Measurements from ENCODE around the gene HACD4.
"Not testable (repeated sequence)": the region's sequence is repeated elsewhere in the genome, so short reads cannot be mapped to it uniquely, and the experiment has no call there.

HACD4 gene

DNA sequence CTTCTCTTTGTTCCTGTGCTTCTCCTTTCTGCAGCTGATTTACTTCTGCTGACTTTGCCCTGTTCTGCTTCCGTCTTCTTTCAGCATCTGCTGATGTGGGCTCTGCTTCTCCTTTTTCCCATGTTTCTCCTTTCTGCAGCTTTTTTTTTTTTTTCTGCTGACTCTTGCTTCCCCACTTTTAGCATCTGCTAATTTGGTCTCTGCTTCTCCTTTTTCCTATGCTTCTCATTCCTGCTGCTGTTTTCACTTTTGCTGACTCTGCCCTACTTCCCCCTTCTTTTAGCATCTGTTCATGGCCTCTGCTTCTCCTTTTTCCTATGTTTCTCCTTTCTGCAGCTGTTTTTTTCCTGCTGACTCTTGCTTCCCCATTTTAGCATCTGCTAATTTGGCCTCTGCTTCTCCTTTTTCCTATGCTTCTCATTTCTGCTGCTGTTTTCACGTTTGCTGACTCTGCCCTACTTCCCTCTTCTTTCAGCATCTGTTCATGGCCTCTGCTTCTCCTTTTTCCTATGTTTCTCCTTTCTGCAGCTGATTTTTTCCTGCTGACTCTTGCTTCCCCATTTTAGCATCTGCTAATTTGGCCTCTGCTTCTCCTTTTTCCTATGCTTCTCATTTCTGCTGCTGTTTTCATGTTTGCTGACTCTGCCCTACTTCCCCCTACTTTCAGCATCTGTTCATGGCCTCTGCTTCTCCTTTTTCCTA lies 58.0 kb downstream of the HACD4 start:
- not testable (repeated sequence) for DNase-seq (ENCODE audit: low read depth)

DNA sequence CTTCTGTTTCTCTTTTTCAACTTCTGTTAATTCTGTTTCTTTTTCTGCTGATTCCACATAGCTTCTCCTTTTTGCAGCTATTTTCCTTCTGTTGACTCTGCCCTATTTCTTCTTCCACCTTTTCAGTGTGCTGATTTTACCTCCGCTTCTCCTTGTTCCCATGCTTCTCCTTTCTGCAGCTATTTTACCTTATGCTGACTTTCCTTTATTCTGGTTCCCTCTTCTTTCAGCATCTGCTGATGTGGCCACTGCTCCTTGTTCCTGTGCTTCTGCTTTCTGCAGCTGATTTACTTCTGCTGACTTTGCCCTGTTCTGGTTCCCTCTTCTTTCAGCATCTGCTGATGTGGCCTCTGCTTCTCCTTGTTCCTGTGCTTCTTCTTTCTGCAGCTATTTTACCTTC lies 58.8 kb downstream of the HACD4 start:
- no peak for DNase-seq (ENCODE audit: low read depth)

DNA sequence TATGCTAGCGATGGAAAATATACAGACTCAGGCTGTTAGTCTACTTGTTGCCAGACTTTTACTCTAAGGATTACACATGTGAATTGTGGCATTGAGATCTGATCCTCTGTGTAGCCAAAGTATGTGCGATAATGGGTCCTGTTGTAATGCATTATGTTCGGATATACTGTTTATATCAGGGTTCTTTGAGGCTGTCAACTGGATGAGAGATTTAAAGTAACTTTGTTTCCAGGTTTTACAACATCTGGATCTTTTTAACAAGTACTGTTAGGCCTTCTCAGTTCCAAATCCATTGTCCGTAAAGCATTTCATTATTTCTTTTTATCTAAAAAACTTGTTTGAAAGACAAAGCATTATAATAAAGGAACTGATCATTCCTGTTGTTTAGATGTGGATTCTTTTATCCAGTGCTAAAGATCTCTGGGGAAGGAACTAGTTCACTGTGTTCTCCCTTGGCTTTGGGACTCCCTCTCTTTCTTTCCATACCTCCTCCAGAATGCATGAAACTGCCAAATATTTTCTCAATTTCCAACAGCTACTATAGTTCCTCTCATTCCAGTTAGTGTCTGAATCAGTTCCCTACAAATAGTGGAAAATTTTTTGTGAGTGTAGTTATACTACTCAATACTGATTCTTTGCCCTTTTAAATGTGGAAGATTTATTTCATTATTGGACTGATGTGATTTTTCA lies 68.8 kb downstream of the HACD4 start:
- no peak for DNase-seq (ENCODE audit: low read depth)

DNA sequence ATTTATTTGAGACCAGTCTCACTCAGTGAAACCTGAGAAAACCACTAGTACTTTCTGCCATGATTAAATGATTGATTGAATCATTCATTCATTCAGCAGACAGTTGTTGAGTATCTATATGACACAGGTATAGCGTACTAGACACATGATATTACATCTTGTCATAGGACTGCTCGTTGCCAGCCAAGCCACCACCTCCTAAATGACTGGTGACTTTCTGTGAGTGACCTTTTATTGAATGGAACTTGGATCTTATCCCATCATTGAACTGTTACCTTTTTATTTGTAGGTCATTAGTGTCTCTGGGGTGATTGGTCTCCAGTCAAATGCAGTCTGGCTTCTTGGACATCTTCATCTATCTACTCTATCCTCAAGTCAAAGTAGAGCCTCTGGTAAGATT lies 80.7 kb downstream of the HACD4 start:
- no peak for DNase-seq (ENCODE audit: low read depth)
